GM12865 (cell line): Measurements from ENCODE around the gene ACSL3.

ENCODE experiments used
- DNase-seq: peaks from one replicate; pipeline ENCODE4 v3.0.0; 2010; ENCODE audit warnings: low read depth
- H3K4me3 ChIP-seq: 2 replicates; pipeline ENCODE4 v1.5.1; 2011; ENCODE audit warnings: mild to moderate bottlenecking, low read depth, low read length, control low read depth
- CTCF ChIP-seq: IDR thresholded peaks from 2 replicates; pipeline ENCODE4 v1.5.1; 2011; ENCODE audit warnings: low read length, control low read depth, low read depth, inconsistent platforms; ENCODE audit not compliant: insufficient read depth; ENCODE audit errors: missing control alignments

ACSL3 gene

GRCh38 chr2:222860740-222861410 is at the start of gene ACSL3:
ACSL3 (plus strand) TSS chr2:222861036; CDS start chr2:222908773, 47,737 bp downstream.
- peak within 1 kb of the TSS; percentile 96 for H3K4me3 ChIP-seq
- peak; percentile 97 for DNase-seq
- TF ChIP-seq CTCF = no peak

- no peak overlapping the region for H3K4me3 ChIP-seq
- TF ChIP-seq CTCF = no peak
- DNase-seq = no peak
Measured at GRCh38 chr2:222811828-222812227, 49.0 kb upstream of the ACSL3 start.

- no peak for TF ChIP-seq CTCF
- H3K4me3 ChIP-seq = no peak overlapping the region
- peak; percentile 86 for DNase-seq
Measured at GRCh38 chr2:222813177-222813843, 47.5 kb upstream of the ACSL3 start.

GRCh38 chr2:222819722-222820333 is 41.0 kb upstream of the ACSL3 start:
- no peak overlapping the region for H3K4me3 ChIP-seq
- DNase-seq = no peak
- no peak for TF ChIP-seq CTCF

GRCh38 chr2:222823183-222823930 is 37.5 kb upstream of the ACSL3 start:
- no peak overlapping the region for H3K4me3 ChIP-seq
- no peak for DNase-seq
- no peak for TF ChIP-seq CTCF

GRCh38 chr2:222825031-222825430 is 35.8 kb upstream of the ACSL3 start:
- H3K4me3 ChIP-seq = no peak overlapping the region
- DNase-seq = no peak
- TF ChIP-seq CTCF = no peak
